ENCODE results near the gene ACAP1. TPM values are rescaled to one million over a fixed set of nuclear protein-coding genes. Genes with fewer than 3 reads are reported as not detected.

The ACAP1 gene
- total and polyA plus RNA-seq, 2 donors (not counting 1 experiment from before 2014, with no cell fraction given): 0.06 to 2.1 TPM

DNA sequence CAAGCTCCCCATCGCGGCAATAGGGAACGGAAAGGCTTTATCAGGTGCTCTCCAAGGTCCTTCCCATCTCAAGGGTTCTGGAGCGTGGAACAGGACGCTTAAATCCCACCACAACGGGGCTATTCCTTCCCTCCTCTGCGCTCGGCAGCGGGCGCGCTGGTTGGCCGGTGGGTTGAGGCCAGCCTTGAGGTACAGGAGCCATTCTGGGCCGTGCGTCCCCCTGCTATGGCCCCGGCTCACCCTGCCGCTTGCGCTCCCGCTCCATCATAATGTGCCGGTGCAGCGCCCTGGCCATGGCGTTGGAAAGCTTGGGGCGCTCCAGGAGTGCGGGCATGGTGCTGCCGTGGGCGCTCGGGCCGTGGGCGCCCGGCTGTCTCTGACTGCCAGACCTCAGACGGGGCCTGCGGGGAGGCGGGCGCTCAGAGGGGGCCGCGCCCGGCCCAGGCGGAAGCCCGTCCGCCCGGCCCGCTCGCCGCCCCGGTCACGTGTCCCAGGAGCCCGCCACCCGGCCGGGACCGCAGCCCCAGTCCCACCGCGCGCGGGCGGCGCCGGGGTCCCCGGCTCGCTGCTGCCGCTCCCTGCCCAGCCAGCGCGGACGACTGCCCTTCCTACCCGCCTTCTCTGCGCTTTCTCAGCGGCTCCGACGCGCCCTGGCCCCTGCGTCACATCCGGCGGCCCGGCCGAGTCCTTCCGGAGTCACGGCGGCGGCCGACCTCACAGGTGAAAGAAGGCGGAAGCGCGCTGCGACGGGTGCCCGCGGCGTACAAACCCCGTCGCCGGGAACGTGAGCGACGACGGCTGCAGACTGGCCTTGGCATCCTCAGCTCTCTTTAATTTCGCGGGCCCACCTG, 21.4 kb upstream of the ACAP1 start, which contains the start of gene GPS2:
Gene GPS2, minus strand, starts transcription at position 642 of the 851 bp plus-strand sequence. Its CDS starts 308 bp downstream, at position 334.
- Histone ChIP-seq H3K27ac (ENCODE audit: insufficient read depth, low read length) (peak within 1 kb of the TSS; percentile 75), H3K4me2 (ENCODE audit: extremely low read depth, insufficient read depth, low read length) (peak within 1 kb of the TSS; percentile 89), H3K4me3 (replicated peaks in 1 of 4; ENCODE audit: control extremely low read depth in 1 of 4, insufficient read depth in 1 of 4, low read depth in 3 of 4, low read length in 4 of 4) (peak within 1 kb of the TSS; percentile 66 to 88 (median 78)), H3K36me3 (ENCODE audit: control insufficient read depth, insufficient read depth, low read length) (peaks cover 33% of the 10 kb centered on the region), H3K79me2 (ENCODE audit: control insufficient read depth, insufficient read depth, low read length) (peaks cover 24% of the 10 kb centered on the region), H3K4me1 (ENCODE audit: control insufficient read depth, extremely low read depth, insufficient read depth, low read length) (peaks cover 8% of the 10 kb centered on the region), H3K27me3 (ENCODE audit: control insufficient read depth, insufficient read depth, low read length) (no peaks in the 10 kb centered on the region), H3K9me3 (ENCODE audit: control insufficient read depth, insufficient read depth, low read depth, low read length) (no peaks in the 10 kb centered on the region), H2AFZ (ENCODE audit: low read length) (peak within 1 kb of the TSS; percentile 57), H4K20me1 (ENCODE audit: control insufficient read depth, extremely low read depth, insufficient read depth, low read length) (no peaks in the 10 kb centered on the region), H3K9ac (ENCODE audit: insufficient read depth, low read length) (peak within 1 kb of the TSS; percentile 85)
- TF ChIP-seq EZH2 (IDR thresholded peaks at IDR 0.05; ENCODE audit: low read length, missing control alignments): no peak
- TF ChIP-seq, protein P1, sequence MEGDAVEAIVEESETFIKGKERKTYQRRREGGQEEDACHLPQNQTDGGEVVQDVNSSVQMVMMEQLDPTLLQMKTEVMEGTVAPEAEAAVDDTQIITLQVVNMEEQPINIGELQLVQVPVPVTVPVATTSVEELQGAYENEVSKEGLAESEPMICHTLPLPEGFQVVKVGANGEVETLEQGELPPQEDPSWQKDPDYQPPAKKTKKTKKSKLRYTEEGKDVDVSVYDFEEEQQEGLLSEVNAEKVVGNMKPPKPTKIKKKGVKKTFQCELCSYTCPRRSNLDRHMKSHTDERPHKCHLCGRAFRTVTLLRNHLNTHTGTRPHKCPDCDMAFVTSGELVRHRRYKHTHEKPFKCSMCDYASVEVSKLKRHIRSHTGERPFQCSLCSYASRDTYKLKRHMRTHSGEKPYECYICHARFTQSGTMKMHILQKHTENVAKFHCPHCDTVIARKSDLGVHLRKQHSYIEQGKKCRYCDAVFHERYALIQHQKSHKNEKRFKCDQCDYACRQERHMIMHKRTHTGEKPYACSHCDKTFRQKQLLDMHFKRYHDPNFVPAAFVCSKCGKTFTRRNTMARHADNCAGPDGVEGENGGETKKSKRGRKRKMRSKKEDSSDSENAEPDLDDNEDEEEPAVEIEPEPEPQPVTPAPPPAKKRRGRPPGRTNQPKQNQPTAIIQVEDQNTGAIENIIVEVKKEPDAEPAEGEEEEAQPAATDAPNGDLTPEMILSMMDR (conservative IDR thresholded peaks at IDR 0.05 in 1 of 2, IDR thresholded peaks at IDR 0.05 in 1 of 2; ENCODE audit: low read depth in 1 of 2, low read length in 2 of 2): no peak
- peak; percentile 78 to 80 for DNase-seq (ENCODE audit: low read depth in 2 of 2)

DNA sequence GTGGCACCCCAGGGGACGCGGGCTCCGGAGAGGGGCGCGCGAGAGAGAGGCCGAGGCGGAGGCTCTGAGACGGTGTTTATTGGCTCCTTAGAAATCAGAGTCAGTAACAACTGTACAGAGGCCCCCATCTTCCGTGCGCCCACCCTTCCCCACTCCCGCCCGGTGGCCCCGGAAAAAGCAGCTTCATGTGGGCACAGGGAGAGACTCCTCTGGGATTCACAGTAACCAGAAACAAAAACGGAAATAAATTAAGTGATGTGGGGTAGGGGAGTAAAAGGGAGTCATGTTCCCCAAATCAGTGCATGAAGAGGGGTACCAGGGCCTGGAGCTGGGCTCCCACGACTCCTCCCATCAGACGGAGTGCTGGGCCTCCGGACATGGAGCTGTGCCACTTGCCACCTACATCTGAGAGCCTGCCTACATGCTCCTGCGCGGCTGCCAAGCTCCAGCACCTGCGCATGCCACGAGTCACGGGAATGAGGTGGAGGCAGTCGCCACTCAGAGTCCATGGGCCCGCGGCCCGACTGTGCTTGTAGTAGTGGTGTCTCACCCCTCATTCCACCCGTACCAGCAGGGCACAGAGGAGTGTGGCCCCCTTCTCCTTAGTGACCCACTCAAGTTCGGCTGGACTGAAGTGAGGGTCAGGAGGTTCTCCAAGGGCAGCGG, 20.6 kb upstream of the ACAP1 start:
- Histone ChIP-seq H3K4me3 (replicated peaks in 1 of 4; ENCODE audit: control extremely low read depth in 1 of 4, insufficient read depth in 1 of 4, low read depth in 3 of 4, low read length in 4 of 4) (peak overlapping the region; percentile 65 to 88 (median 70)), H3K36me3 (ENCODE audit: control insufficient read depth, insufficient read depth, low read length) (peaks cover 32% of the 10 kb centered on the region), H3K27me3 (ENCODE audit: control insufficient read depth, insufficient read depth, low read length) (no peaks in the 10 kb centered on the region), H4K20me1 (ENCODE audit: control insufficient read depth, extremely low read depth, insufficient read depth, low read length) (no peaks in the 10 kb centered on the region), H3K4me2 (ENCODE audit: extremely low read depth, insufficient read depth, low read length) (peak overlapping the region; percentile 89), H3K79me2 (ENCODE audit: control insufficient read depth, insufficient read depth, low read length) (peaks cover 17% of the 10 kb centered on the region), H2AFZ (ENCODE audit: low read length) (peak overlapping the region; percentile 57), H3K4me1 (ENCODE audit: control insufficient read depth, extremely low read depth, insufficient read depth, low read length) (peaks cover 8% of the 10 kb centered on the region), H3K9ac (ENCODE audit: insufficient read depth, low read length) (peak overlapping the region; percentile 85), H3K27ac (ENCODE audit: insufficient read depth, low read length) (peak overlapping the region; percentile 75), H3K9me3 (ENCODE audit: control insufficient read depth, insufficient read depth, low read depth, low read length) (no peaks in the 10 kb centered on the region)
- no peak for DNase-seq (ENCODE audit: low read depth in 2 of 2)
- TF ChIP-seq, protein P1 (conservative IDR thresholded peaks at IDR 0.05 in 1 of 2, IDR thresholded peaks at IDR 0.05 in 1 of 2; ENCODE audit: low read depth in 1 of 2, low read length in 2 of 2): no peak
- TF ChIP-seq EZH2 (IDR thresholded peaks at IDR 0.05; ENCODE audit: low read length, missing control alignments): no peak

DNA sequence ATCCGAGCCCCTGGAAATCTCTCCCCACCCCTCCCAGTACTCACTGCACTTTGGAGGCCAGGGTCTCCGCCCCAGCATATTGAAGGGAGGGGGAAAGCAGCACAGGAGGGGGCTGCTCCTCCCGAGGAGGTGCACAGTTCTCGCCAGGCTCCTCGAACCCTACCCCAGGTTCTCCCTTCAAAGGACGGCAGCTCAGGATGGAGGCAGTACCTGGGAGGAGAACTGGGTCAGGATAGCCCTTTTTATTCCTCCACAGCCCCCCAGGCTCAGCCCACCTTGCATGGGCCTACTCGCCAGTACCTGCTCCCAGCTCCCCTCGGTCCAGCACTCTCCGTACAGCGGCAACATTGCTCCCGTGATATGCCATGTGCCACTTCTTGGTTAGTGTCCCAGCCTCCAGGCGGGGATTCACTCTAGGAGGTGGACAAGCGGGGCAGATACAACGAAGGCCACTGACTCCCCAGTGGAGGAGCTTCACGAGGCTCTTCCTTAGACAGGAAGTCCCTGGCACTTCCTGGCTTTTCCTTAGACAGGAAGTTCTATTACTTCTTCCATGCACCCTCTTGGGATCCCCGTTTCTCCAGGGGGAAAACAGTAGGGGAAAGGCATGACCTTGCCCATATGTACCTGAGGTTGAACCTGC, 19.0 kb upstream of the ACAP1 start:
- TF ChIP-seq, protein P1 (conservative IDR thresholded peaks at IDR 0.05 in 1 of 2, IDR thresholded peaks at IDR 0.05 in 1 of 2; ENCODE audit: low read depth in 1 of 2, low read length in 2 of 2): no peak
- no peak for TF ChIP-seq EZH2 (IDR thresholded peaks at IDR 0.05; ENCODE audit: low read length, missing control alignments)
- Histone ChIP-seq H3K27ac (ENCODE audit: insufficient read depth, low read length) (no peak overlapping the region), H3K36me3 (ENCODE audit: control insufficient read depth, insufficient read depth, low read length) (peaks cover 32% of the 10 kb centered on the region), H3K79me2 (ENCODE audit: control insufficient read depth, insufficient read depth, low read length) (peaks cover 8% of the 10 kb centered on the region), H3K4me3 (replicated peaks in 1 of 4; ENCODE audit: control extremely low read depth in 1 of 4, insufficient read depth in 1 of 4, low read depth in 3 of 4, low read length in 4 of 4) (no peak overlapping the region), H3K4me2 (ENCODE audit: extremely low read depth, insufficient read depth, low read length) (no peak overlapping the region), H3K27me3 (ENCODE audit: control insufficient read depth, insufficient read depth, low read length) (no peaks in the 10 kb centered on the region), H3K9me3 (ENCODE audit: control insufficient read depth, insufficient read depth, low read depth, low read length) (no peaks in the 10 kb centered on the region), H3K4me1 (ENCODE audit: control insufficient read depth, extremely low read depth, insufficient read depth, low read length) (peaks cover 8% of the 10 kb centered on the region), H4K20me1 (ENCODE audit: control insufficient read depth, extremely low read depth, insufficient read depth, low read length) (no peaks in the 10 kb centered on the region), H3K9ac (ENCODE audit: insufficient read depth, low read length) (no peak overlapping the region), H2AFZ (ENCODE audit: low read length) (no peak overlapping the region)
- no peak for DNase-seq (ENCODE audit: low read depth in 2 of 2)
